ENCODE data around the gene PDX1.

The PDX1 gene

DNA sequence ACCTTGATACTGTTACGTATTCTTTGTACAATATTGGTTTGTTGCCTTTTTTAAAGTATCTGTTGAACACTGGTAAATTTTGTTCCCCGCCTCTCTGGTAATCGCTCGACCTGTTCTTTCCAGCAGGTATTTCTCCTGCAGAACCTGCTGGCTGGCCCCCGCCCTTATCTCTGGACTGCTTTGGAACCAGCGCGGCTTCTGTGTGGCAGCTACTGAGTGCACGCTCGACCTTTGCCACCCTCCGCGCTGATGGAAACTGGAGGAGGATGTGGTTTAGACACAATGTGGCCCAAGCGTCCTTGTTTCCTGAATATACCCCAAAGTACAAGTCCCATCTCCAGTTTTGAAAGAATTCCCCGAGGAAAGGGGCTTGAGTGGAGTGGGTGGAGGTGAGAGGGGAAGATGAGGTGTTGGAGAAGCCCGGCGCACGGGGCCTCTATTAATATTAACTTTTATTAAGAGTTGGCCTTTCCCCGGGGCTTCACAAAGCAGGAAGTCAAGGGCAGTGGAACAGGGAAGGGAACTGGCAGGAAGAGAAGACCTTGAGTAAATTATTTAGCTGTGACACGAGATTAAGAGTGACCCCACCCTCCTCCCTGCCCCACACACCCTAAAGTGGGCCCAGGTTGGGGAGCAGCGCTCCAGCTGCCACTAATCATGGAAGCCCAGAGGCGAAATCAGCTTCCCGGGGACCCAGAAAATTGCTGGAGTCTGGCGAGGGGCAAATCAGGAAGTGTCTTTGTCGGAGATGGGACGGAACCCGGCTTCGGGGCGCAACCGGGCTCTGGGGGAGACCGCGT is 33.3 kb downstream of the PDX1 start:
- Histone ChIP-seq H3K27ac (ENCODE audit: low read length) (no peak overlapping the region), H3K4me1 (ENCODE audit: control insufficient read depth, low read depth, low read length) (no peaks in the 10 kb centered on the region), H3K9me3 (ENCODE audit: control insufficient read depth, low read depth, low read length) (no peaks in the 10 kb centered on the region), H3K4me3 (ENCODE audit: low read length) (peak overlapping the region; percentile 43), H3K27me3 (ENCODE audit: control insufficient read depth, insufficient read depth, low read length) (peaks cover 93% of the 10 kb centered on the region), H3K9ac (ENCODE audit: low read length) (no peak overlapping the region), H3K36me3 (ENCODE audit: control insufficient read depth, low read depth, low read length) (no peaks in the 10 kb centered on the region)

DNA sequence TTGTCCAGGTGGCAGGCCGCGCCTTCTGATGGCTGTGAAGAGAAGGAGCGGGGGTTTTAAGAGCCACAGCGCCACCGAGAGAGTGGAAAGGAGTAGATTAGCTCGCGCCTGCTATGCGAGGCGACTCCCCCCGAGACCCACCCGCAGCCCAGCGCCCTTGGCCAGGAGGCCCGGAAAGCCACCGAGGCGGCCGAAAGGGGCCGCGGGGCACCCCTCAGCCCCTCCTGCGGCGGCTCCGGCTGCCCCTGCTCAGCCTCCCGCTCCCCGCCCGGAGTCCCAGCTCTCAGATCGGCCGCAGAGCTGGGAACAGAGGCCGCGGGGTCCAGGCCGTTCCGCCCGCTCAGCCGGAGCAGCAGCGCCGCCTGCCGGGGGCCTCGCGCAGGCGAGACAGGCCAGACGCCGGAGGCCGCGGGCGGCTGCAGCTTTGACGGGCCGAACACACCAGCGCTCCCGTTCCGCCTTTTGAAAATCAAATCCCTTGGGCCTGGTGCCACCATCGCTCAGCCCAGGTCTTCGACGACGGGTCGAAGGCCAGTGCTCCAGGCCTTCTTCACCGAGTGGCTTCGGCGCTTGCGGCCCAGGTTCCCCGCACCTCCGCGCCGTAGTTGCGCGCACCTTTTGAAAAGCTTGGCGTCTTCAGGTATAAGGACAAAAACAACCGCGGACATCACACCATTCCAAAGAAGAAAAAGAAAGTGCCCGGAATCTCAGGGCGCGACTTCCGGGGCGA is 34.0 kb downstream of the PDX1 start:
- H3K27me3 ChIP-seq (ENCODE audit: control insufficient read depth, insufficient read depth, low read length), result peaks cover 100% of the 10 kb centered on the region
- peak overlapping the region; percentile 43 for H3K4me3 ChIP-seq (ENCODE audit: low read length)
- no peaks in the 10 kb centered on the region for H3K4me1 ChIP-seq (ENCODE audit: control insufficient read depth, low read depth, low read length)
- H3K36me3 ChIP-seq (ENCODE audit: control insufficient read depth, low read depth, low read length), result no peaks in the 10 kb centered on the region
- no peaks in the 10 kb centered on the region for H3K9me3 ChIP-seq (ENCODE audit: control insufficient read depth, low read depth, low read length)
- no peak overlapping the region for H3K27ac ChIP-seq (ENCODE audit: low read length)
- no peak overlapping the region for H3K9ac ChIP-seq (ENCODE audit: low read length)

DNA sequence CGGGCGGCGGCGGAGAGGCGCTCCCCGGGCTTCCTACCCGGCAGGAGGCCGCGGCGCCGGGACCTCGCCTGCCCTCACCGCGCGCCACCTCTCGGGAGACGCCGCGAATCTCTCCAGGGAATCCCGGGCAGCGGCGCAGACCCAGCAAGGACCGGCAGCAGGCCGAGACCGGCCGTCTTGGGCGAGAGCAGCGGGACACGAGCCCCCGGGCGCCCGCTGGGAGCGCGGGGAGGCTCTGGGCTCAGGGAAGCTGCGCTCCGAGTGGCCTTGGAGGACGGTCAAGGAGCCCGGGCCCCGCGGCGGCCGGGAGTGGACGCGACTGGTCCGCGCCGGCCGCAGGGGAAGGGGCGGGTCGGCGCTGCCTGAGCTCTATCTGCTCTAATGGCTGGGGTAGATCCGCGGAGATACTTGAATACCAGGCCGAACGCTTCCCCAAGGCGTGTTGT is 34.6 kb downstream of the PDX1 start:
- Histone ChIP-seq H3K9me3 (ENCODE audit: control insufficient read depth, low read depth, low read length) (no peaks in the 10 kb centered on the region), H3K9ac (ENCODE audit: low read length) (no peak overlapping the region), H3K4me1 (ENCODE audit: control insufficient read depth, low read depth, low read length) (no peaks in the 10 kb centered on the region), H3K4me3 (ENCODE audit: low read length) (peak overlapping the region; percentile 28), H3K27ac (ENCODE audit: low read length) (no peak overlapping the region), H3K27me3 (ENCODE audit: control insufficient read depth, insufficient read depth, low read length) (peaks cover 100% of the 10 kb centered on the region), H3K36me3 (ENCODE audit: control insufficient read depth, low read depth, low read length) (no peaks in the 10 kb centered on the region)

DNA sequence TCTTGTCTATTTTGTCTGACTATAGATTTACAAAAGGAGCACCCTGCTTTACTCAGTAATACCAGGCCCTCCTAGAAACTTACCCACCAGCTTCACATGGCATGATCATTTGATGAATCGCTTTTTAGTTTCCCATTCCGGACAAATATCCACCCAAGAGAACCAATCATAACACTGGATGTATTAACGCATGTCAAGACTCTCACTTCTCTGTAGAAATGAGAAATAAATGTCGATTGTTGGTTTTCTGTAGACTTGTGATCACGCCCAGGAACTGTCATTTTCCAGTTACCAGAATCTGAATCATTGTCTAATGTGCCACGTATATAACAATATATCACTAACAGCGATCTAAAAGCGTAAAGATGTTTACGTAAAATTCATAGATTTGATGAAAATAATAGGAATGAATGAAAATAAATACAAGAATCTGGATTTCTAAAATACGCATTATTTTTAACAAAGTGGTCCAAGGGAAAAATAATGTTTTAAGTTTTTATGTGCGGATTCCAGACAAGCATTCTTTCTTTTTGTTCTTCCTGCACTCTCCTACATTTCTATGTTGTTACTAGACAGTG is 35.3 kb downstream of the PDX1 start:
- H3K9me3 ChIP-seq (ENCODE audit: control insufficient read depth, low read depth, low read length), result no peaks in the 10 kb centered on the region
- peaks cover 100% of the 10 kb centered on the region for H3K27me3 ChIP-seq (ENCODE audit: control insufficient read depth, insufficient read depth, low read length)
- no peak overlapping the region for H3K4me3 ChIP-seq (ENCODE audit: low read length)
- H3K36me3 ChIP-seq (ENCODE audit: control insufficient read depth, low read depth, low read length), result no peaks in the 10 kb centered on the region
- H3K9ac ChIP-seq (ENCODE audit: low read length), result no peak overlapping the region
- H3K4me1 ChIP-seq (ENCODE audit: control insufficient read depth, low read depth, low read length), result no peaks in the 10 kb centered on the region
- no peak overlapping the region for H3K27ac ChIP-seq (ENCODE audit: low read length)

DNA sequence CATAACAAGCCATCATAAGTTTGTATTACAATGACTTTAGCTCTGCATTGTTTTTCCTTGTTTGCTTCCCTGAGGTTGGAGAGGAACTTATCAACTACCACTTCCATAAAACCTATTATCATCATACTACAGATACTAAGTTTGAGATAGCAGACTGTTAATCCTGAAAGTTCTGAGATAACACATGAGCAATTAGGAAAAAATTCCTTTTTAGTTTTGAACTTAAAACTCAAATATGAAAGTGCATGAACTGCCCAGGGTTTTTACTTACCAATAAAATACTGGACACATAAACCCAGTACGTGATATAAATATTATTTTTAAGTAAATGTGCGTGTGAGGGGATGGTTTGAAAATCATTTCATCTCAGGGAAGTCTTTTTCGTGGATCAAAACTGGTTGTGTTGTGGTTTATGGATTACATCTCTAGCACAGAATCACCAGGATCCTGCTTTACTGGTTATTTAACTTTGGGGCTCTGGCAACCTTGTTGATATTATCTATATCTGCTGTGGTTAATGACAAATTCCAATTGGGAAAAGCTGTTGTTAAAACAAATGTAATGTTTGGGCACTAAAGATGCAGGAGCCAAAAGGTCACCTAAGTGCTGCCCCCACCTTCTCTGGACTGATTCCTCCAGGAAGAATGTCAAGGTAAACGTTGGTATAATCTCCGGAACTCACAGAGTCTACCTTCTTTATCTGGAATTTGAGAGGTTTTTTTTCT is 36.9 kb downstream of the PDX1 start:
- no peaks in the 10 kb centered on the region for H3K36me3 ChIP-seq (ENCODE audit: control insufficient read depth, low read depth, low read length)
- peaks cover 100% of the 10 kb centered on the region for H3K27me3 ChIP-seq (ENCODE audit: control insufficient read depth, insufficient read depth, low read length)
- peaks cover 9% of the 10 kb centered on the region for H3K4me1 ChIP-seq (ENCODE audit: control insufficient read depth, low read depth, low read length)

DNA sequence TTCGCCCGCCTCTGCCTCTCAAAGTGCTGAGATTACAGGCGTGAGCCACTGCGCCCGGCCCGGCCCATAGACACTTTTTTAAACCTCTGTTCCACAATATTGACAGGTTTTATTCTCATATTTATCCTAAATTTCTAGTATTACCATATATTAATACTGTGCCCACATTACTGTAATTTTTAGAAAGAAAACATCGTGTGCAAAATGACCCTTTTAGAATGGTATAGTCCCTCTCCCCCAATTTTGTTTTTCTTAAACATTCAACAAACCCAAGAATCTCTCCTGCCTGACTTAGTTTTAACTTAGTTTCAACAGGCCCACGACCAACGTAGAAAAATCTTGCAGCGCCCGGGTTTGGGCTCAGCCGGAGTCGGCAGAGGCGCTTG is 40.2 kb downstream of the PDX1 start:
- no peak overlapping the region for H3K27ac ChIP-seq (ENCODE audit: low read length)
- H3K27me3 ChIP-seq (ENCODE audit: control insufficient read depth, insufficient read depth, low read length), result peaks cover 100% of the 10 kb centered on the region
- H3K9me3 ChIP-seq (ENCODE audit: control insufficient read depth, low read depth, low read length), result no peaks in the 10 kb centered on the region
- H3K4me3 ChIP-seq (ENCODE audit: low read length), result no peak overlapping the region
- H3K4me1 ChIP-seq (ENCODE audit: control insufficient read depth, low read depth, low read length), result peaks cover 21% of the 10 kb centered on the region
- H3K9ac ChIP-seq (ENCODE audit: low read length), result no peak overlapping the region
- H3K36me3 ChIP-seq (ENCODE audit: control insufficient read depth, low read depth, low read length), result no peaks in the 10 kb centered on the region

More for the DNA sequence above, 36.9 kb downstream of the PDX1 start:
- H3K4me3 ChIP-seq (ENCODE audit: low read length), result no peak overlapping the region
- no peak overlapping the region for H3K9ac ChIP-seq (ENCODE audit: low read length)
- no peak overlapping the region for H3K27ac ChIP-seq (ENCODE audit: low read length)
- no peaks in the 10 kb centered on the region for H3K9me3 ChIP-seq (ENCODE audit: control insufficient read depth, low read depth, low read length)

DNA sequence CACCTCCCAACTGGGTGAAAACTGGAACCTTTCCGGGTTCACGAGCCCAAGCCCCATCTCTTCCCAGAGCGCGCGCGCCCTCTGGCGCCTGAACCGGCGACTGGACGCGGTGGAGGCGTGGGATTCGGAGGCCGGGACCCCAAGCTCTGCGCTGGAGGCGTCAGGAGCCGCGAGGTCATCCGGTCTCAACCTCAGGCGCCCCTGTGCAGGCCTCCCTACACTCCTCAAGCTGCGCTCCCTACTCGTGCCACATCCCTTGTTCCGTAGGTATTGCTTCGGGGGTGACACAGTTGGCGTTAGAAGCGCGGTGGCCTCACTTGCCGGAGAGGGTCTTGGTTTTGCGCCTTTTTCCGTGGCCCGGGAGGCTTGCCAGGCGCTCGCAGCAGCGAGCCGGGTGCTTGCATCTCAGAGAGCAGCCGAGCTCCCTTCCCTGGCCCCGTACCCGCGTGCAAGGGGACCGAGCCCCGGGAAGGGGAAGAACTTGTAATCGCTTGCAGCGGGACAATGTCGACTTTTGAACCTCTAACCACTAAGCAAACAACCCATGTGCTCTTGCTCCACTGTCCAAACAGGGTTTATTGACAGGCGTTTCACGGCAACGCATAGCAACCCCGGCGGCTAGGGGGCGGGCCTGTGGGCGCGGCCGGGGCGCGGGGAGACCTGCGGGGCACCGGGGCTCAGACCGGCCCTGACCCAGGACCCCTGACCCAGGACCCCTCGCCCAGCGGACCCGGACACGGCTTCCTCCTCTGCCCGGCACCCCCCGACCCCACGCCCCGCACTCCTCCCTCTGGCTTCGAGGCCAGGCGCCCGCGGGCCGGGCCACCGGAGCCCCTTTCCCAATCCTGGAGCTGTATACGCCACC is 40.8 kb downstream of the PDX1 start:
- Histone ChIP-seq H3K4me3 (ENCODE audit: low read length) (peak overlapping the region; percentile 41), H3K27me3 (ENCODE audit: control insufficient read depth, insufficient read depth, low read length) (peaks cover 100% of the 10 kb centered on the region), H3K9ac (ENCODE audit: low read length) (peak overlapping the region; percentile 36), H3K27ac (ENCODE audit: low read length) (no peak overlapping the region), H3K4me1 (ENCODE audit: control insufficient read depth, low read depth, low read length) (peaks cover 26% of the 10 kb centered on the region), H3K36me3 (ENCODE audit: control insufficient read depth, low read depth, low read length) (no peaks in the 10 kb centered on the region), H3K9me3 (ENCODE audit: control insufficient read depth, low read depth, low read length) (no peaks in the 10 kb centered on the region)

DNA sequence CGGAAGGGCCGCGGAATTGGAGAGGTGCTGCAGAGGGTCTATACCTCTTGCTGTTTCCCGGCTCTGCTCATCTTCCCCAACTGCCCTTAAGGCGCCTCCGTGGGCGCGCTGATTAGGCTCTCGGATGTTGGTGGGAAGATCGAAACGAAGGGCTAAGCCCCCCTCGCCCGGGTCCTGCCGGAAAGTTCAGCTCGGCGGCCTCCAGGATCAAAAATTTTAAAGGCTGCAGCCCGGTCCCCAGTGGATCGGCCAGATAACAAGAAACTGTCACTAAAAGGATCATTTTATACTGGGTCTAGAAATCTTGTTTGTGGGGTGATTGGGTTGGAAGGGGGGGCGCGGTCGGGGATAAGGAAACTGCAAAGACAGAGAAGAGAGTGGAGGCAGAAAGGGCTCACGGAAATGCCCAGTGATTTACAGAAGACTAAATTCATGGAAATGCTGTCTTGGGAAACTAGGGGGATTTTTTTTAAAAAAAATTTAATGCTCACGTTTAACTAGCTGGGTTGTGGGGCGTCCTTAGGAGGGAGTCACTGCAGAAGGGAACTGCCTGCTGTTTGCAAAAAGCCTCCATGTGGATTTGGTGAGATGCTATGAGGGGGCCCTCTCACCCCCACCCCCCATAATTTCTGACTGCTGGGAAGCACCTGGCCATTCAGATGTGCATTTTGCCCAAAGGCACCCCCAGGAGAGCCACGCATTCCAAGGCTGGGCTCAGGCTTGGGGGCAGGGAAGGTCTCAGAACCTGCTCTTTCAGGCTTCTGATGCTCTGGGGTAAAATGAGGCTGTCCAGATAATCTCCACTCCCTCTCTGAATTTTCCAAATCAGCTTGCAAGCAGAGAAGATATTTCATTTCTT is 41.7 kb downstream of the PDX1 start:
- H3K27ac ChIP-seq (ENCODE audit: low read length), result no peak overlapping the region
- H3K4me1 ChIP-seq (ENCODE audit: control insufficient read depth, low read depth, low read length), result peaks cover 27% of the 10 kb centered on the region
- H3K36me3 ChIP-seq (ENCODE audit: control insufficient read depth, low read depth, low read length), result no peaks in the 10 kb centered on the region
- H3K9me3 ChIP-seq (ENCODE audit: control insufficient read depth, low read depth, low read length), result no peaks in the 10 kb centered on the region
- no peak overlapping the region for H3K9ac ChIP-seq (ENCODE audit: low read length)
- peak overlapping the region; percentile 41 for H3K4me3 ChIP-seq (ENCODE audit: low read length)
- peaks cover 100% of the 10 kb centered on the region for H3K27me3 ChIP-seq (ENCODE audit: control insufficient read depth, insufficient read depth, low read length)

DNA sequence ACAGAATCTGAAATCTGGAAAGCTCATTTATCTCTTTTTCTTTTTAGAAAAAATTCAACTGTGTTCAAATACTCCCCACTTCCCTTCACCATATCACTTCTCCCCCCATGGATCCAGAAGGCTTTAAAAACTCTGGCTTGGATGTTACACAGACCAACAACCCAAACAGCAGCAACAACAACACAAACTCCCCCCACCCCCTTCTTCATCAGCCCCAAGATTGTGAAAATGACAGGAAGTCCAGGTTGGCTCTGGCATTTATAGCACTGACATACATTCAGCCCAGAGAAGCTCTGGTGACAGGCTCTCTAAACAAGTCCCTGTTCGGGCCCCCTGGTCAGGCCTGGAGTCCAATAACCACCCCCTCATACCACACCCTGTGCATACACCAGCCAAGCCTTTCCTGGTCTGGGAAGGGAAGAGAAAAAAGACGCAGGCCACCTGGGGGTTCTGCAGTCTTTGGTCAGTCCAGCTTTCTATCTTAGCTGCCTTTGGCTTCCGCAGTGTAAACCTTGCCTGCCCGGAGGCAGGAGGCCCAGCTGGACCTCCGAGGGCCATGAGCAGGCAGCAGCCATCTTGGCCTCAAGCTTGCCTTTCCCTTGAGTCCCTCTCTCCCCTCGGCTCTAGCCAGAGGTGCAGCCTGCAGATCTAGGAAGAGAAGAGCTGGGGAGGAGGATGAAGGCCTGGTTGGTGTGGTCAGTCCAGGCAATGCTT is 42.5 kb downstream of the PDX1 start:
- no peak overlapping the region for H3K27ac ChIP-seq (ENCODE audit: low read length)
- H3K9me3 ChIP-seq (ENCODE audit: control insufficient read depth, low read depth, low read length), result no peaks in the 10 kb centered on the region
- H3K4me1 ChIP-seq (ENCODE audit: control insufficient read depth, low read depth, low read length), result peaks cover 27% of the 10 kb centered on the region
- H3K9ac ChIP-seq (ENCODE audit: low read length), result no peak overlapping the region
- peak overlapping the region; percentile 41 for H3K4me3 ChIP-seq (ENCODE audit: low read length)
- H3K36me3 ChIP-seq (ENCODE audit: control insufficient read depth, low read depth, low read length), result no peaks in the 10 kb centered on the region
- H3K27me3 ChIP-seq (ENCODE audit: control insufficient read depth, insufficient read depth, low read length), result peaks cover 100% of the 10 kb centered on the region

DNA sequence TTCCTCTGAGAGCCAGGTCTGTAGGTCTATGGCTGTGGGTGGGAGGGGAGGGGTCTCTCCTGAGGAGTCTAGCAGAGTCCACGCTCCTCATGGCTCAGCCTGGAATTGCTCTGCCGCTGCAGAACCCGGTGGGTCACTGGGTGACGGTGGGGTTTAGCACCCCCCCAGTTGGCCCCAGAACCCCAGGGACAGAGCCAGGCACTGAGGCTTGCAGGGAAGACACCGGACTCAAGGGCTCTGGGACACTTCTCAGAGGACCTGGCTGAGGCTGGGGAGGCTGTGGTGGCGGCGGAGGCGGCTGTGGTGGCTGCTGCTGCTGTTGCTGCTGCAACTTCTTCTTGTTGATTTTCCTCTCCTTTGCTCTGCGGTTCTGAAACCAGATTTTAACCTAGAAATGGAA is 43.2 kb downstream of the PDX1 start:
- H3K4me1 ChIP-seq (ENCODE audit: control insufficient read depth, low read depth, low read length), result peaks cover 27% of the 10 kb centered on the region
- no peak overlapping the region for H3K4me3 ChIP-seq (ENCODE audit: low read length)
- no peaks in the 10 kb centered on the region for H3K9me3 ChIP-seq (ENCODE audit: control insufficient read depth, low read depth, low read length)
- H3K27me3 ChIP-seq (ENCODE audit: control insufficient read depth, insufficient read depth, low read length), result peaks cover 100% of the 10 kb centered on the region
- no peak overlapping the region for H3K9ac ChIP-seq (ENCODE audit: low read length)
- no peak overlapping the region for H3K27ac ChIP-seq (ENCODE audit: low read length)
- no peaks in the 10 kb centered on the region for H3K36me3 ChIP-seq (ENCODE audit: control insufficient read depth, low read depth, low read length)
